A549 treated with GW870086 at 1 μM for 4 hours (cell line): ENCODE data around the gene KMT5B. TPM values are rescaled to one million over a fixed set of nuclear protein-coding genes. Genes with fewer than 3 reads are reported as not detected.

Experiments
- total RNA-seq: library from RNA; stranded (reverse); fragments of 200-300 nt; extraction: Qiagen RNA extraction; gene quantifications from 5 replicates; pipeline ENCODE4 v1.2.3, GENCODE V29; 2022; ENCODE audit warnings: low read depth

Gene KMT5B
- 17.4 to 23.2 TPM (median 22.4 TPM) in 5 replicates for total RNA-seq

DNA sequence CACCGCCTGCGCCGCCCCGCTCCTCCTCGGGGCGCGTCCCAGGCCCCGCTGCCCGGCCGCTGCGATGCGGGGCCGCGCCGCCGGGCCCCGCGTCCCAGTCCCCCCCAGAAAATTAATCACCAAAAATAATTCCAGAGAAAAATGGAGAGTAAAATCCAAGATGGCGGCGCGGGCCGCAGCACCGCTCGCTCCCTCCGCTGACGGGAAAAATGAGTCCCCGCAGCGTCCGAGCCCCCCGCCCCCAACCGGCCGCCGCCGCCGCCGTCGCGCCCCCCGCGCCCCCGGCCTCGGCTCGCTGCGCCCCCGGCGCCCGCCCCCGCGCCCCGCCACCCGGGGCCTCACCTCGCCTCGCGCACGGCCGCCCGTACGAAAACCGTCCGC, at the start of gene KMT5B:
KMT5B (minus strand) TSS at position 162 of the 381 bp plus-strand sequence. CDS start 23,220 bp downstream, outside the sequence.

GRCh38 chr11:68121067-68121899, 91.8 kb downstream of the KMT5B start, which contains the start of gene CHKA:
Gene CHKA, minus strand, starts transcription at chr11:68121388. Its CDS starts 211 bp downstream, at chr11:68121177.

Other genes starting within 250 kb of the KMT5B start
- gene UNC93B1, start 209.2 kb downstream of the KMT5B start, total RNA-seq, result 63.8 to 87.3 TPM (median 80.8 TPM) in 5 replicates
- gene ALDH3B1, start 203.0 kb downstream of the KMT5B start, total RNA-seq, result 115 to 137 TPM (median 130 TPM) in 5 replicates
- gene NDUFS8, start 182.6 kb downstream of the KMT5B start, total RNA-seq, result 308 to 397 TPM (median 369 TPM) in 5 replicates
- 93.6 to 159 TPM (median 142 TPM) in 5 replicates for gene TCIRG1, start 174.3 kb downstream of the KMT5B start, total RNA-seq
- gene CHKA, start 91.9 kb downstream of the KMT5B start, total RNA-seq, result 30.3 to 39.8 TPM (median 37.7 TPM) in 5 replicates
- gene C11orf24, start 58.7 kb upstream of the KMT5B start, total RNA-seq, result 54.2 to 62.5 TPM (median 61.2 TPM) in 5 replicates
- 33.2 to 56.8 TPM (median 50.8 TPM) in 5 replicates for gene LRP5, start 99.3 kb upstream of the KMT5B start, total RNA-seq
- gene PPP6R3, start 247.5 kb upstream of the KMT5B start, total RNA-seq, result 42.7 to 60.0 TPM (median 55.9 TPM) in 5 replicates